A172 (cell line): Measurements from ENCODE around the gene LRRC26. TPM values are rescaled to one million over a fixed set of nuclear protein-coding genes. Genes with fewer than 3 reads are reported as not detected.

Source experiments
- DNase-seq: peaks from one replicate; pipeline ENCODE4 v3.0.0-alpha.2; 2015; ENCODE audit warnings: low spot score
- total RNA-seq: library from RNA; depleted of rRNA; stranded (reverse); fragments of >200 nt; shearing (Covaris generic); gene quantifications from 2 replicates; pipeline ENCODE4 v1.2.3, GENCODE V29; 2014; rRNA removed

The LRRC26 gene
- not detected in 2 replicates for total RNA-seq

- no peak for DNase-seq
These were observed at the start of gene LRRC26 for GRCh38 chr9:137169896-137170358. TSS of gene LRRC26 (minus strand) at chr9:137170051. CDS start at chr9:137169943, 108 bp downstream.

GRCh38 chr9:137218754-137219271 is 49.0 kb upstream of the LRRC26 start:
- DNase-seq = peak; percentile 92

GRCh38 chr9:137218212-137218753 is 48.4 kb upstream of the LRRC26 start:
- DNase-seq = no peak

GRCh38 chr9:137217276-137218211 is 47.7 kb upstream of the LRRC26 start:
- DNase-seq = no peak

GRCh38 chr9:137216188-137216965 is 46.5 kb upstream of the LRRC26 start:
- no peak for DNase-seq

- no peak for DNase-seq
These were observed 45.5 kb upstream of the LRRC26 start for GRCh38 chr9:137215196-137215986.

GRCh38 chr9:137214620-137215019 is 44.8 kb upstream of the LRRC26 start:
- no peak for DNase-seq

- DNase-seq = no peak
These were observed 43.6 kb upstream of the LRRC26 start for GRCh38 chr9:137213160-137214060.

GRCh38 chr9:137212520-137212919 is 42.7 kb upstream of the LRRC26 start:
- no peak for DNase-seq

GRCh38 chr9:137211532-137211931 is 41.7 kb upstream of the LRRC26 start:
- no peak for DNase-seq

GRCh38 chr9:137206602-137207001 is 36.8 kb upstream of the LRRC26 start:
- no peak for DNase-seq

- DNase-seq = peak; percentile 87
These were observed 35.5 kb upstream of the LRRC26 start, which contains the start of the genes NDOR1 and TMEM203 for GRCh38 chr9:137205126-137206069. TSS of gene NDOR1 (plus strand) at chr9:137205700. CDS start at chr9:137205778, 78 bp downstream. TSS of gene TMEM203 (minus strand) at chr9:137205648. CDS start at chr9:137205414, 234 bp downstream.

GRCh38 chr9:137204731-137205125 is 34.9 kb upstream of the LRRC26 start:
- no peak for DNase-seq

- no peak for DNase-seq
These were observed 33.1 kb upstream of the LRRC26 start for GRCh38 chr9:137202966-137203365.

- DNase-seq = no peak
These were observed 31.5 kb upstream of the LRRC26 start for GRCh38 chr9:137201205-137201868.

GRCh38 chr9:137200311-137201204 is 30.7 kb upstream of the LRRC26 start, which contains the start of gene TPRN:
TSS of gene TPRN (minus strand) at chr9:137200741. CDS start at chr9:137200711, 30 bp downstream.
- DNase-seq = peak; percentile 100
